ENCODE measurements around the gene NPLOC4.

DNA sequence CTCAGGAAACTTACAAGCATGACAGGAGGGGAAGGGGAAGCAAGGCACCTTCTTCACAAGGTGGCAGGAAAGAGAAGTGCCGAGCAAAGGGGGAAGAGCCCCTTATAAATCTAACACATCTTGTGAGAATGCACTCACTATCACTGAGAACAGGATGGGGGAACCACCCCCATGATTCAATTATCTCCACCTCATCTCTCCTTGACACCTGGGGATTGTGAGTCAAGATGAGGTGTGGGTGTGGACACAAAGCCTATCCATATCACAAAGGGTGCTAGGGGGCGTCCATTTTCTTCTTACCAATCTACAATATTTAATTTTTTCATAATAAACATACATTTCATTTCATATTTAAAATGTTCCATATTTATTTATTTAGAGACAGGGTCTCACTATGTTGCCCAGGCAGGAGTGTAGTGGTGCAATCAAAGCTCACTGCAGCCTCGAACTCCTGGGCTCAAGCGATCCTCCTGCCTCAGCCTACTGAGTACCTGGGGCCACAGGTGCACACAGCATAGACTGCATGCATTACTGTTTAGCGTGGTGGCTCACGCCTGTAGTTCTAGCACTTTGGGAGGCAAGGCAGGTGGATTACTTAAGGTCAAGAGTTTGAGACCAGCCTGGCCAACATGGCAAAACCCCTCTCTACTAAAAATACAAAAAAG, 58.2 kb downstream of the NPLOC4 start:
- TF ChIP-seq TAF1 (IDR thresholded peaks at IDR 0.05; ENCODE audit: borderline replicate concordance, insufficient read depth, low read length) (no peak), POLR2AphosphoS5 (IDR thresholded peaks at IDR 0.05; ENCODE audit: low read depth, low read length) (no peak), FOXP2 (optimal IDR thresholded peaks at IDR 0.05; ENCODE audit: borderline replicate concordance, extremely low read depth, extremely low read length, insufficient read depth) (no peak)
- TF ChIP-seq, protein P1, sequence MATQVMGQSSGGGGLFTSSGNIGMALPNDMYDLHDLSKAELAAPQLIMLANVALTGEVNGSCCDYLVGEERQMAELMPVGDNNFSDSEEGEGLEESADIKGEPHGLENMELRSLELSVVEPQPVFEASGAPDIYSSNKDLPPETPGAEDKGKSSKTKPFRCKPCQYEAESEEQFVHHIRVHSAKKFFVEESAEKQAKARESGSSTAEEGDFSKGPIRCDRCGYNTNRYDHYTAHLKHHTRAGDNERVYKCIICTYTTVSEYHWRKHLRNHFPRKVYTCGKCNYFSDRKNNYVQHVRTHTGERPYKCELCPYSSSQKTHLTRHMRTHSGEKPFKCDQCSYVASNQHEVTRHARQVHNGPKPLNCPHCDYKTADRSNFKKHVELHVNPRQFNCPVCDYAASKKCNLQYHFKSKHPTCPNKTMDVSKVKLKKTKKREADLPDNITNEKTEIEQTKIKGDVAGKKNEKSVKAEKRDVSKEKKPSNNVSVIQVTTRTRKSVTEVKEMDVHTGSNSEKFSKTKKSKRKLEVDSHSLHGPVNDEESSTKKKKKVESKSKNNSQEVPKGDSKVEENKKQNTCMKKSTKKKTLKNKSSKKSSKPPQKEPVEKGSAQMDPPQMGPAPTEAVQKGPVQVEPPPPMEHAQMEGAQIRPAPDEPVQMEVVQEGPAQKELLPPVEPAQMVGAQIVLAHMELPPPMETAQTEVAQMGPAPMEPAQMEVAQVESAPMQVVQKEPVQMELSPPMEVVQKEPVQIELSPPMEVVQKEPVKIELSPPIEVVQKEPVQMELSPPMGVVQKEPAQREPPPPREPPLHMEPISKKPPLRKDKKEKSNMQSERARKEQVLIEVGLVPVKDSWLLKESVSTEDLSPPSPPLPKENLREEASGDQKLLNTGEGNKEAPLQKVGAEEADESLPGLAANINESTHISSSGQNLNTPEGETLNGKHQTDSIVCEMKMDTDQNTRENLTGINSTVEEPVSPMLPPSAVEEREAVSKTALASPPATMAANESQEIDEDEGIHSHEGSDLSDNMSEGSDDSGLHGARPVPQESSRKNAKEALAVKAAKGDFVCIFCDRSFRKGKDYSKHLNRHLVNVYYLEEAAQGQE (IDR thresholded peaks at IDR 0.05; ENCODE audit: insufficient read depth in 1 of 2, low read depth in 2 of 2, low read length in 2 of 2) = no peak
